ENCODE results near the gene CHRNA3.

GRCh38 chr15:78565097-78565950, 55.5 kb downstream of the CHRNA3 start, which contains the start of gene CHRNA5:
- TF ChIP-seq, protein P1, sequence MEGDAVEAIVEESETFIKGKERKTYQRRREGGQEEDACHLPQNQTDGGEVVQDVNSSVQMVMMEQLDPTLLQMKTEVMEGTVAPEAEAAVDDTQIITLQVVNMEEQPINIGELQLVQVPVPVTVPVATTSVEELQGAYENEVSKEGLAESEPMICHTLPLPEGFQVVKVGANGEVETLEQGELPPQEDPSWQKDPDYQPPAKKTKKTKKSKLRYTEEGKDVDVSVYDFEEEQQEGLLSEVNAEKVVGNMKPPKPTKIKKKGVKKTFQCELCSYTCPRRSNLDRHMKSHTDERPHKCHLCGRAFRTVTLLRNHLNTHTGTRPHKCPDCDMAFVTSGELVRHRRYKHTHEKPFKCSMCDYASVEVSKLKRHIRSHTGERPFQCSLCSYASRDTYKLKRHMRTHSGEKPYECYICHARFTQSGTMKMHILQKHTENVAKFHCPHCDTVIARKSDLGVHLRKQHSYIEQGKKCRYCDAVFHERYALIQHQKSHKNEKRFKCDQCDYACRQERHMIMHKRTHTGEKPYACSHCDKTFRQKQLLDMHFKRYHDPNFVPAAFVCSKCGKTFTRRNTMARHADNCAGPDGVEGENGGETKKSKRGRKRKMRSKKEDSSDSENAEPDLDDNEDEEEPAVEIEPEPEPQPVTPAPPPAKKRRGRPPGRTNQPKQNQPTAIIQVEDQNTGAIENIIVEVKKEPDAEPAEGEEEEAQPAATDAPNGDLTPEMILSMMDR (IDR thresholded peaks at IDR 0.05; ENCODE audit: insufficient read depth, low read length, poor library complexity, severe bottlenecking): no peak
- no peak for TF ChIP-seq EZH2phosphoT487 (conservative IDR thresholded peaks at IDR 0.05; ENCODE audit: low read length)
